ENCODE measurements around the gene NPR3. TPM values are rescaled to one million over a fixed set of nuclear protein-coding genes. Genes with fewer than 3 reads are reported as not detected.
"Not testable (repeated sequence)": the region's sequence is repeated elsewhere in the genome, so short reads cannot be mapped to it uniquely, and the experiment has no call there.

NPR3 gene
- total and polyA plus RNA-seq, 2 donors = 1.8 to 21.7 TPM

- 92% methylated on average over 4 of the region's 4 CpGs for WGBS
- H3K36me3 ChIP-seq (ENCODE audit: insufficient read depth) = no peaks in the 10 kb centered on the region
- H3K27ac ChIP-seq (ENCODE audit: low read depth) = no peak overlapping the region
- no peaks in the 10 kb centered on the region for H3K4me1 ChIP-seq (ENCODE audit: insufficient read depth)
- DNase-seq (ENCODE audit: extremely low spot score) = no peak
- no peak overlapping the region for H3K4me3 ChIP-seq (ENCODE audit: low read depth, low read length)
These were observed 72.5 kb downstream of the NPR3 start for GRCh38 chr5:32783661-32784060.

- no peak for DNase-seq (ENCODE audit: extremely low spot score)
- Histone ChIP-seq H3K36me3 (ENCODE audit: insufficient read depth) (no peaks in the 10 kb centered on the region), H3K4me3 (ENCODE audit: low read depth, low read length) (no peak overlapping the region), H3K4me1 (ENCODE audit: insufficient read depth) (no peaks in the 10 kb centered on the region), H3K27ac (ENCODE audit: low read depth) (no peak overlapping the region)
- 82% methylated on average over 3 of the region's 3 CpGs for WGBS
These were observed 74.6 kb downstream of the NPR3 start for GRCh38 chr5:32785611-32786254.

DNA sequence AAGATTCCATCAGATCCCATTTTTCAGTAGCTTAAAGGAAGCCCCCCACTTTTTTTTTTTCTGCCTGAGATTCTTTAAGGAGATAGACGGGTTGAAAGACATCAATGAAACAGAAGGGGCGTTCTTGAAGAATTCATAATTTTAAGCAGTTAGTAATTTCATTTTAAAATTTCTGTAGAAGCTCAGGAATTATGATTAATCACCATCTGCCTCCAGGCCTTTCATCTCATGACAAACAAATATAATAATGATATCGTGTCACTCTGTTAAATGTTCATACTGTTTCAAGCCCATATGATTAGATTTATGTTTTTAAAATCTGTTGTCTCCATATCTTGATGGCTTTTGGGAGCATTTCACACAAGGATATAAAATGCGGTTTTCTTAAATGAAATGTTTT lies 75.2 kb downstream of the NPR3 start:
- H3K4me3 ChIP-seq (ENCODE audit: low read depth, low read length) = no peak overlapping the region
- no peaks in the 10 kb centered on the region for H3K4me1 ChIP-seq (ENCODE audit: insufficient read depth)
- WGBS = 84% methylated on average over 4 of the region's 4 CpGs
- DNase-seq (ENCODE audit: extremely low spot score) = no peak
- no peaks in the 10 kb centered on the region for H3K36me3 ChIP-seq (ENCODE audit: insufficient read depth)
- H3K27ac ChIP-seq (ENCODE audit: low read depth) = no peak overlapping the region

DNA sequence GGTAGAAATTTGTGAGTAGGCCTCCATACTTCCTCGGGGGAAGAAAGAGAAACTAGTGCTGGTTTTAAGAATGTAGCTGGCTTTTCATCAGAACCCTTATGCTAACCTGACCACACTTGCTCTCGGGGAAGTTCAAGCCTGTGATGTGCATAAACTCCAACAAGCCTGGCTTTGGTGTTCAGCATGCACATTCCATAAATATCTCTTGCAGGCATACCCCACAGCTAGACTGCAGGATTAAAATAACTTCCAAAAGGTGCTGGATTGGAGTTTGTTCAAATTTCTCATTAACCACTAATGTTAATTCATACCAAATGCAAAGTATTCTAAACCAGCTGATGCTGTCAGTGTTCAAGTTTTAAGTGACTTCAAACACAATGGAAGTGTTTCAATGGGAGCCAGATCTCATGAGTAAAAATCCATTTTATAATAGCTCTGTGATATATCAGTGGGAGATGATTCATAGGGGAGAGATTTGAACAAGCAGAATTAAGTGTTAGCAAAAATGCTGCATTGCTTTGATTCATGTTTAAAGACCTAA lies 79.4 kb downstream of the NPR3 start:
- Histone ChIP-seq H3K36me3 (ENCODE audit: insufficient read depth) (no peaks in the 10 kb centered on the region), H3K4me1 (ENCODE audit: insufficient read depth) (no peaks in the 10 kb centered on the region), H3K4me3 (ENCODE audit: low read depth, low read length) (no peak overlapping the region), H3K27ac (ENCODE audit: low read depth) (no peak overlapping the region)
- 68% methylated on average over 2 of the region's 2 CpGs for WGBS
- DNase-seq (ENCODE audit: extremely low spot score) = no peak

DNA sequence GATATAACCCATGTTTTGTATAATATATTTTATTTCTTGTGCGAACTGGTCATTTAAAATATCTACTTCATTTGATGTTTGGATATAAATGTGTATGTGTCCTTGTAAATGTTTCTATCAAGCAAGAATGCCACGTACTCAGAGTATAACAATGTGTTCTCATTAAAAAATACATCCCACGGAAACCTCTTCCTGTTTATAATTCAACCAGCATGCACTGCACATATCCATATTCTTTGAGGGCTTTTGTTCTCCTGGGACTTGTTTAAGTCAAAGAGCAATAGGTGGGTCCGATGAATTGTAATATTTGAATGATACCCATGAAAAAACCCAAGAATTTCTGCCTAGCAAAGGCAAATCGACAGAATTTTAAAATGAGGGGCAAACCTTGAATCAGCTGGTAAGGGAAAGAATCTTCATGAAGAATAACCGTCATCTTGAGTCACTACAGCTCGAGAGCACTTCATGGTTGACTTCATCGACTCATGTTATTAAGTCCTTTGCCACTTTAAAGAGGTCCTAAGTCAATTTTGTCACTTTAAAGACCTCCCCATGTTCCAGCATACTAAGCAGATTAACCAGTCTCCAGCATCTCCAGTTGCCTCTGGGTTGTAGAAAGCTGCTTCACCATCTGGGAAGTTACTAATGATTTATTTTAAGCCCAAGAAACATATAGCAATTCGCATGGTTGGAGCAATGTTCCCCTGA lies 80.6 kb downstream of the NPR3 start:
- H3K36me3 ChIP-seq (ENCODE audit: insufficient read depth) = no peaks in the 10 kb centered on the region
- DNase-seq (ENCODE audit: extremely low spot score) = no peak
- H3K27ac ChIP-seq (ENCODE audit: low read depth) = no peak overlapping the region
- 81% methylated on average over 9 of the region's 9 CpGs for WGBS
- no peak overlapping the region for H3K4me3 ChIP-seq (ENCODE audit: low read depth, low read length)
- H3K4me1 ChIP-seq (ENCODE audit: insufficient read depth) = no peaks in the 10 kb centered on the region

- Histone ChIP-seq H3K36me3 (ENCODE audit: insufficient read depth) (no peaks in the 10 kb centered on the region), H3K4me3 (ENCODE audit: low read depth, low read length) (no peak overlapping the region), H3K27ac (ENCODE audit: low read depth) (no peak overlapping the region), H3K4me1 (ENCODE audit: insufficient read depth) (no peaks in the 10 kb centered on the region)
- DNase-seq (ENCODE audit: extremely low spot score) = no peak
- WGBS = 92% methylated on average over 1 of the region's 1 CpG
These were observed 83.0 kb downstream of the NPR3 start for GRCh38 chr5:32794086-32794485.

DNA sequence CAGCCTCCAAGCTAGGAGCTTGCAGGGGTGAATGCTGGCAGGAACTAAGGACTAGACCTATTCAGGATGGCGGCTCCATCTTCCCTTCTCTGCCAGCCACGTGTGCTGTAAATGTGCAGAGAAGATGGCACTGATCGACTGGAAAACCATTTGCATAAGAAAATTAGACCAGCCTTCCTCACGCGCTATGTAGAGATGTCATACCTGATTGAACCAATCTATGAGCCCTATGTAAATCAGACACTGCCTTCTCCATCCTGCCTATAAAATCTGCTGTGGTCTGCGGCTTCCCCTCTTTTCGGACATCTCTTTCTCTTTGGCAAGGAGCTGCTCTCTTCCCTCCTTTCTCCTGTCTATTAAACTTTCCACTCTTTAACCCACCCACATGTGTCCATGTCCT lies 91.6 kb downstream of the NPR3 start:
- Histone ChIP-seq H3K4me1 (ENCODE audit: insufficient read depth) (no peaks in the 10 kb centered on the region), H3K36me3 (ENCODE audit: insufficient read depth) (no peaks in the 10 kb centered on the region), H3K27ac (ENCODE audit: low read depth) (no peak overlapping the region), H3K4me3 (ENCODE audit: low read depth, low read length) (no peak overlapping the region)
- WGBS = 93% methylated on average over 7 of the region's 7 CpGs
- DNase-seq (ENCODE audit: extremely low spot score) = no peak

DNA sequence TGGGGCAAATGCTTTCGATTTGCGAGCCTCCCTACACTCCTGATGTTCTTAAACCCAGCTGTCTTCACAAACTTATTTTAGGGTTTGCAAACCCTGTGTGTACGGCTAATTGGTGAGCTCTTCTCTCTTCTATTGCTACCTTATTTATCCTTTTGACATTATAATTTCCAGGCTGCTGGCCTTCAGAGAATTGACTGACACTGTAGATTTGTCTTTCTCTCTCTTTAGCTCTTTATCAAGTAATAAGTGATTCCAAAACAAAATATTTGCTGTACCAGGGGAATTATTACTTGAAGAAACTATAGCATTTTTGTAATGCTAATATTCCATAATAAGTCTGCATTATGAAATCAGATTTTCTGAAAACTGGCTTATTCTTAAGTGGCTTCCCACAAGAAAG lies 92.5 kb downstream of the NPR3 start:
- Histone ChIP-seq H3K36me3 (ENCODE audit: insufficient read depth) (no peaks in the 10 kb centered on the region), H3K4me1 (ENCODE audit: insufficient read depth) (no peaks in the 10 kb centered on the region), H3K4me3 (ENCODE audit: low read depth, low read length) (no peak overlapping the region), H3K27ac (ENCODE audit: low read depth) (no peak overlapping the region)
- no peak for DNase-seq (ENCODE audit: extremely low spot score)
- 77% methylated on average over 3 of the region's 3 CpGs for WGBS

GRCh38 chr5:32805462-32805861 lies 94.3 kb downstream of the NPR3 start:
- not testable (repeated sequence) for H3K36me3 ChIP-seq (ENCODE audit: insufficient read depth); DNase-seq (ENCODE audit: extremely low spot score); H3K27ac ChIP-seq (ENCODE audit: low read depth); H3K4me1 ChIP-seq (ENCODE audit: insufficient read depth); H3K4me3 ChIP-seq (ENCODE audit: low read depth, low read length)
- 98% methylated on average over 1 of the region's 1 CpG for WGBS

DNA sequence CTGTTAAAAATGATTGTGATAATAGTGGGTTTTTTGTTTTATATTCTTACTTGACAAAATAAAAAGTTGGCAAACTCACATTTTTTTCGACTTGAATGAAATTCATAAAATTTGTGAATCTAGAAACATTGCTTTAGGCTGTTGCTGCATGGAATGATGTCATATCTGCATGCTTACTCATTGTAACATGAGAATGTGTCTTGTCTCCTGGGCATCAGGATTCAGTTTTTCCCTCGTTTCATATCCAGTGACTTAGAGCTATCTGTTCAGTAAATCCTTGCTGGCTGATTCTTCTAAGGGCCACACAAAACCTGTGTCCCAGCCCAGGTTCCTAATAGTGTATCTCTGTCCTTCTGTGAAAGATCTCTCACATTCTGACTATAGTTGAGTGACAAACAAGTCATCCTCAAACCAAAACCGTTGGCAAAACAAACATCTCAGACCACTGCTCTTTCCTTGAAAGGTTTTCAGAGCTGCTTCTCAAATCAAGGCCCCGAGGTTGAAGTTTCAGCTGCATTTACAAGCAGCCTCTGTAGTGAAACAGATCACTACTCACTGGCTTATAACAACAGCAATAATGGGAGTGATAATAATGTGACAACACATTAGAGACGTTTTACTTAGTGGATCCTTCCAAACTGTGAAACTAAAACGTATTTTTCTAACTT lies 95.0 kb downstream of the NPR3 start:
- WGBS = 17% methylated on average over 6 of the region's 6 CpGs
- H3K4me1 ChIP-seq (ENCODE audit: insufficient read depth) = no peaks in the 10 kb centered on the region
- no peak for DNase-seq (ENCODE audit: extremely low spot score)

GRCh38 chr5:32808783-32809182 lies 97.7 kb downstream of the NPR3 start:
- Histone ChIP-seq H3K4me3 (ENCODE audit: low read depth, low read length) (no peak overlapping the region), H3K36me3 (ENCODE audit: insufficient read depth) (no peaks in the 10 kb centered on the region), H3K4me1 (ENCODE audit: insufficient read depth) (no peaks in the 10 kb centered on the region), H3K27ac (ENCODE audit: low read depth) (no peak overlapping the region)
- 61% methylated on average over 1 of the region's 1 CpG for WGBS
- no peak for DNase-seq (ENCODE audit: extremely low spot score)

More for the DNA sequence above, 95.0 kb downstream of the NPR3 start:
- no peaks in the 10 kb centered on the region for H3K36me3 ChIP-seq (ENCODE audit: insufficient read depth)
- H3K4me3 ChIP-seq (ENCODE audit: low read depth, low read length) = no peak overlapping the region
- H3K27ac ChIP-seq (ENCODE audit: low read depth) = no peak overlapping the region

- no peak for DNase-seq (ENCODE audit: extremely low spot score)
- H3K27ac ChIP-seq (ENCODE audit: low read depth) = no peak overlapping the region
- no peaks in the 10 kb centered on the region for H3K4me1 ChIP-seq (ENCODE audit: insufficient read depth)
- H3K36me3 ChIP-seq (ENCODE audit: insufficient read depth) = no peaks in the 10 kb centered on the region
- WGBS = 64% methylated on average over 2 of the region's 2 CpGs
- no peak overlapping the region for H3K4me3 ChIP-seq (ENCODE audit: low read depth, low read length)
These were observed 99.7 kb downstream of the NPR3 start for GRCh38 chr5:32810804-32811203.

DNA sequence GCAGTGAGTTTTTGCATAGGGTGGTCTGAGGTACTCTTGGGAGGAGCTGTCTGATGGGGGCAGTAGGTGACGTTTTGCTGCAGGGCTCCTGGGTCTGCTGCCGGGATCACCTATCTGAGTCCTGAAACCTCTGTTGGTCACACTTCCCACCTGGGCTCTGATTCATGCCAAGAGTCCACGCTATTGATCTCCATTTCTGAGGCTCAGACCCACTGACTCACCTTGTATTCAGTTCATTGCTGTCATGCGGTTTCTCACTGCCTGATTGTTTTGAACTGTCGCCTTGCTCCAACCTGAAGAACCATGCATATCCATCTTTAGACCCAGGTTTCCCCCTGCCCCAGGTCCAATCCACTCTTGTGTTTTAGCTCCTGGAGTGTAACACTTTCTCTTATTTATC lies 101.3 kb downstream of the NPR3 start:
- Histone ChIP-seq H3K4me1 (ENCODE audit: insufficient read depth) (no peaks in the 10 kb centered on the region), H3K27ac (ENCODE audit: low read depth) (no peak overlapping the region), H3K4me3 (ENCODE audit: low read depth, low read length) (no peak overlapping the region), H3K36me3 (ENCODE audit: insufficient read depth) (no peaks in the 10 kb centered on the region)
- 92% methylated on average over 5 of the region's 5 CpGs for WGBS
- no peak for DNase-seq (ENCODE audit: extremely low spot score)

- Histone ChIP-seq H3K36me3 (ENCODE audit: insufficient read depth) (no peaks in the 10 kb centered on the region), H3K4me3 (ENCODE audit: low read depth, low read length) (no peak overlapping the region), H3K27ac (ENCODE audit: low read depth) (no peak overlapping the region), H3K4me1 (ENCODE audit: insufficient read depth) (no peaks in the 10 kb centered on the region)
- DNase-seq (ENCODE audit: extremely low spot score) = no peak
These were observed 103.0 kb downstream of the NPR3 start for GRCh38 chr5:32814141-32814540.

Measured in urinary bladder (tissue), 4 donors.